ENCODE results near the gene IPO4. TPM values are rescaled to one million over a fixed set of nuclear protein-coding genes. Genes with fewer than 3 reads are reported as not detected.

IPO4 gene
- total and polyA plus RNA-seq, 2 donors: 9.8 to 24.3 TPM

DNA sequence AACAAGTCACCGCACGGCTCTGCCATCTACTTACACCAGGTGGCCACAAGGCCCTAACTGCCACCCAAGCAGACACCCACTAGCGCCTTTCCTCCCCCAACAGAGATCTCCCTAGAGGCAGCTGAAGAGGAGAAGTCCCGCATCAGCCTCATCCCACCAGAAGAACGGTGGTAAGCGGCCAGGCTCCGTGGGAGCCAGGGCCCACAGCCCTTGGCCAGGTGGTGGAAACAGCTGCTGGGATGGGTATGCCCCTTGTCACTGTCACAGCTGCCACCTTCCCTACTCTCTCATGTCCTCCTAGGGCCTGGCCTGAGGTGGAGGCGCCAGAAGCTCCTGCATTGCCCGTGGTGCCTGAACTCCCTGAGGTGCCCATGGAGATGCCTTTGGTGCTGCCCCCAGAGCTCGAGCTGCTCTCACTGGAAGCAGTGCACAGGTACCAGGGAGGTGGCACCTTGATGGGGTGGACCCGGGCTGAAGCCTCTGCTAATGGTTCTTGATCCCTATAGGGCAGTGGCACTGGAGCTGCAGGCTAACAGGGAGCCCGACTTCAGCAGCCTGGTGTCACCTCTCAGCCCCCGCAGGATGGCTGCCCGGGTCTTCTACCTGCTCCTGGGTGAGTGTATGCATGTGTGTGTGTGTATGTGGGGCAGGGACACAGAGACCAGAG lies 9.2 kb downstream of the IPO4 start:
- peak overlapping the region; percentile 41 for H3K27ac ChIP-seq (ENCODE audit: low read depth)
- WGBS: 90% methylated on average over 14 of the region's 14 CpGs
- H3K4me1 ChIP-seq (ENCODE audit: insufficient read depth): no peaks in the 10 kb centered on the region
- no peak overlapping the region for H3K4me3 ChIP-seq (ENCODE audit: low read depth, low read length)
- peaks cover 2% of the 10 kb centered on the region for H3K36me3 ChIP-seq (ENCODE audit: insufficient read depth)
- DNase-seq (ENCODE audit: extremely low spot score): no peak

DNA sequence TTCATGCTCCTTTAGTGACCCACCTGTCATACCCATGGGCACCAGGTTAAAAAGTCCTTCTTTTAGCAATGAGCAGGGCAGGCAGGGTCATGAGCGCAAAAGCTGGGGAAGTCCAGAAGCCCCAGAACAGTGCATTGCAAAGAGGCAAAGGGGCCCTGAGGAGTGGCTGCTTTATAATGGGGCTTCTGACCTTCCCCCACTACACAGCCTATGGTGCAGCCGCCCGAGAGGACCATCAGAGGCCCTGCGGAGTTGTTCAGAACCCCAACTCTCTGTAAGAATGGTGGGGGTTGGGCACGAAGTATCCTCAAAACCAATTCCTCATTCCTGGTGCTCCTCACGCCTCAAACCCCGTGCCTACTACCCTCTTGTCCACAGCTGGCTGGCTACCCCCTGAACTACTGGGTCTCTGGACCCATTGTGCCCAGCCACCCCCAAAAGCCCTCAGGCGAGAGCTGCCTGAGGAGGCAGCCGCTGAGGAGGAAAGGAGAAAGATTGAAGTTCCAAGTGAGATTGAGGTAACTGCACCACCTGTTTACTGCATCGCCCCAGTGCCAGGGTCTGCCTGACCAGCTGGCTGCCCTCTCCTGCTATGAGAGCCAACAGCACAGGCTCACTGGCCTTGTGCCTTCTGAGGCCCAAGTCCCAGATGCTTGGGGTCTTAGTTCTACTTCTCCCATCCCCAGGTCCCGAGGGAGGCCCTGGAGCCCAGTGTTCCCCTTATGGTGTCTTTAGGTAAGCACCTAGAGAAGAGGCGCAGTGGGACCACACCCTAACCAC lies 10.0 kb downstream of the IPO4 start:
- WGBS: 93% methylated on average over 12 of the region's 12 CpGs
- H3K4me1 ChIP-seq (ENCODE audit: insufficient read depth): no peaks in the 10 kb centered on the region
- no peak for DNase-seq (ENCODE audit: extremely low spot score)
- no peak overlapping the region for H3K4me3 ChIP-seq (ENCODE audit: low read depth, low read length)
- no peak overlapping the region for H3K27ac ChIP-seq (ENCODE audit: low read depth)
- H3K36me3 ChIP-seq (ENCODE audit: insufficient read depth): peaks cover 2% of the 10 kb centered on the region

DNA sequence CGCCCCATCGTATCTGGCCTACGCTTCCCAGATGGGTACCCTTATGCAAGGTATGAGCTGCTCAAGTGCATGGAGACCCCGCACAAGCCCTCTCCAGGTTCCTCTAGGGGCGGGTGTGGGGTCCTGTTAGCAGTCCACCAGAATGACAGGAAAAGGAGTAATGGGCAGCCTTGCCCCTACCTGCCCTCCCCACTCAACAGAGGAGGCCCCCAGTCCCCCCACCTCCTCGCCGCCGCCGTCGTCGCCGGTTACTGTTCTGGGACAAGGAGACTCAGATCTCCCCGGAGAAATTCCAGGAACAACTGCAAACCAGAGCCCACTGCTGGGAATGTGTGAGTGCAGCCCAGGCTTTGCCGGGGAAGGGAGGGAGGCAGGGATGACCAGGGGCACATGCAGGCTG lies 10.7 kb downstream of the IPO4 start:
- Histone ChIP-seq H3K4me3 (ENCODE audit: low read depth, low read length) (no peak overlapping the region), H3K27ac (ENCODE audit: low read depth) (no peak overlapping the region), H3K36me3 (ENCODE audit: insufficient read depth) (peaks cover 2% of the 10 kb centered on the region), H3K4me1 (ENCODE audit: insufficient read depth) (no peaks in the 10 kb centered on the region)
- DNase-seq (ENCODE audit: extremely low spot score): no peak
- 90% methylated on average over 14 of the region's 14 CpGs for WGBS

DNA sequence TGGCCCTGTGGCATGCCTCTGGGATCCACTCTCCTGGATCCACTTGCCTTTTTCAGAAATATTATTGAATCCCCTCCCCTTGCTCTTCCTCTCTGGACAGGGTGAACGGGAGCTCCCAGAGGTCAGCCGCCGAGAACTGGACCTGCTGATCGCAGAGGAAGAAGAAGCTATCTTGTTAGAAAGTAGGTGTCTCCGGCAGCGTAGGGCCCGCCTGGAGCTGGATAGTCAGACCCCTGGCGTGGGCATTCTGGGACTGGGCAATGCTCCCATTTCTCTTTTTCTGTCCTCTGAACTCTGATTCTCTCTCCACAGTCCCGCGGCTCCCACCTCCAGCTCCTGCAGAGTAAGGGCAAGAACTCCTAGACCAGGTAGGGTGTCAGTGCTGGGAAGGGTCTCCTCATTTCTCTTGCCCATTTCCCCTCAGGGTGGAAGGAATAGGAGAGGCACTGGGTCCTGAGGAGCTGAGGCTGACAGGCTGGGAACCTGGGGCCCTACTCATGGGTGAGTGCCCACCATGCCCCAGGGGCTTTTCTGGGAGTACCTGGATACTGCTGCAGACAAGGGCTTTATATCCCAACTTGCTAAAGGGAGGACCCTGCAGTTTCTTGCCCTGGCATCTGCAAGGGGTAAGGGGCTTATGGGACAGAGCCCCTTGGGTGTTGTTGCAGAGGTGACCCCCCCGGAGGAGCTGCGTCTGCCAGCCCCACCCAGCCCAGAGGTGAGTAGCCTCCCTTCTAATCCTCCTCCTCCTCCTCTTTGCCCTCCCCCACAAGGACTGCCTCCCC lies 11.4 kb downstream of the IPO4 start:
- DNase-seq (ENCODE audit: extremely low spot score): no peak
- no peak overlapping the region for H3K4me3 ChIP-seq (ENCODE audit: low read depth, low read length)
- H3K36me3 ChIP-seq (ENCODE audit: insufficient read depth): peaks cover 2% of the 10 kb centered on the region
- H3K27ac ChIP-seq (ENCODE audit: low read depth): no peak overlapping the region
- no peaks in the 10 kb centered on the region for H3K4me1 ChIP-seq (ENCODE audit: insufficient read depth)
- WGBS: 88% methylated on average over 12 of the region's 12 CpGs

DNA sequence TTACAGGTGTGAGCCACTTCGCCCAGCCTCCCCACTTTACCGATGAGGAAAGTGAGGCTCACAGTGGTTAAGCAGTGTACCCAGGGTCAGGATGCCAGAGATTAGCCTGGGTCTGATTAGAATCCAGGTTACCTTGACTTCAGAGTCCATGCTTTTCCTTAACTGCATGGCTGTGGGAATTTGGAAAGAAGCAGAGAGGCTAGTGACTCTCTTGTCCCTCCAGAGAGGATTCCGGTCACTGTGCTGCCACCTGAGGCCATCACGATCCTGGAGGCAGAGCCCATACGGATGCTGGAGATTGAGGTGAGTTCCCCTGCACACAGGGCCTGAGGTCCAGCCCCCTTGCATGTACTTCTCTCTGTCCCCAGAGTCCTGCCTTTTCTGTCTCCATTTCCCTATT lies 12.0 kb downstream of the IPO4 start:
- peaks cover 2% of the 10 kb centered on the region for H3K36me3 ChIP-seq (ENCODE audit: insufficient read depth)
- H3K4me3 ChIP-seq (ENCODE audit: low read depth, low read length): no peak overlapping the region
- H3K27ac ChIP-seq (ENCODE audit: low read depth): no peak overlapping the region
- DNase-seq (ENCODE audit: extremely low spot score): no peak
- WGBS: 96% methylated on average over 5 of the region's 5 CpGs
- H3K4me1 ChIP-seq (ENCODE audit: insufficient read depth): no peaks in the 10 kb centered on the region

DNA sequence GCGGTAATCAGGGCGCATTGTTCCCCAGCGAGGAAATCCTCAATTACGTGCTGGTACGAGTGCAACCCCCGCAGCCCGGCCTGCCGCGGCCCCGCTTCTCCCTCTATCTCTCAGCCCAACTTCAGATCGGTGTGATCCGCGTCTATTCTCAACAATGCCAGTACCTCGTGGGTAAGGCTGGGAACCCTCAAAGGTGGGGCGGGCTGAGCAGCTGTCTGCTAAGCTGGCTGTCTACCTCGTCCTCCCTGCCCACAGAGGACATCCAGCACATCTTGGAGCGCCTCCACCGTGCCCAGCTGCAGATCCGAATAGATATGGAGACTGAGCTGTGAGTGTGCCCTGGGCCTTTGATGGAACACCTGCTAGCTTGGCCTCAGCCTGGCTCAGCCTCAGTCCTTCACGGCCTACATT lies 15.7 kb downstream of the IPO4 start:
- no peak overlapping the region for H3K4me3 ChIP-seq (ENCODE audit: low read depth, low read length)
- no peak for DNase-seq (ENCODE audit: extremely low spot score)
- H3K4me1 ChIP-seq (ENCODE audit: insufficient read depth): no peaks in the 10 kb centered on the region
- WGBS: 67% methylated on average over 20 of the region's 20 CpGs
- H3K36me3 ChIP-seq (ENCODE audit: insufficient read depth): no peaks in the 10 kb centered on the region
- H3K27ac ChIP-seq (ENCODE audit: low read depth): no peak overlapping the region

DNA sequence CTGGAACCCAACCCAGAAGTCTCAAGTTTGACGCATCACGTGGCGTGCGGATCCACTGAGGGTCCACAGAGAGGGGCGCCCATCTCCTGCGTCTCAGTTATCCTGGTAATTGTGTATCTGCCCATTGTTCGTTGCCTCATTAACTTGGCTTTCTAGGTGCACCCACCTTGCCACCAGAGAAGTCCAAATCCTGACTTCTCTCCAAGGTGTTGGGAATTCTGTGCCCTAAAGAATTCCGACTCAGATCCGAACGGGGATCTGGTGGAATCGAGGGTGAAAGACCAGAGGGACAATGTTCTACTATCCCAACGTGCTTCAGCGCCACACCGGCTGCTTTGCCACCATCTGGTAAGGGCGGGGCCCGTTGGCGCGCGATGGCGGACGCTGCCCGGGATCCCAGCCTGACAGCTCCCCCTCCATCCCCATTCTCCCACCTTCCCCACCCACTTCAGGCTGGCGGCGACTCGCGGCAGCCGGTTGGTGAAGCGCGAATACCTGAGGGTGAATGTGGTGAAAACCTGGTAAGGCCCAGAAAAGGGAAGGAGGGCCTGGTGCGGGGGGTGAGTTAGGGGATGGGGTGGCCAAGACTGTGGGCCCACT lies 16.3 kb downstream of the IPO4 start:
- H3K36me3 ChIP-seq (ENCODE audit: insufficient read depth): no peaks in the 10 kb centered on the region
- H3K4me3 ChIP-seq (ENCODE audit: low read depth, low read length): peak overlapping the region; percentile 23
- 26% methylated on average over 30 of the region's 30 CpGs for WGBS
- H3K4me1 ChIP-seq (ENCODE audit: insufficient read depth): no peaks in the 10 kb centered on the region
- no peak overlapping the region for H3K27ac ChIP-seq (ENCODE audit: low read depth)
- DNase-seq (ENCODE audit: extremely low spot score): no peak

DNA sequence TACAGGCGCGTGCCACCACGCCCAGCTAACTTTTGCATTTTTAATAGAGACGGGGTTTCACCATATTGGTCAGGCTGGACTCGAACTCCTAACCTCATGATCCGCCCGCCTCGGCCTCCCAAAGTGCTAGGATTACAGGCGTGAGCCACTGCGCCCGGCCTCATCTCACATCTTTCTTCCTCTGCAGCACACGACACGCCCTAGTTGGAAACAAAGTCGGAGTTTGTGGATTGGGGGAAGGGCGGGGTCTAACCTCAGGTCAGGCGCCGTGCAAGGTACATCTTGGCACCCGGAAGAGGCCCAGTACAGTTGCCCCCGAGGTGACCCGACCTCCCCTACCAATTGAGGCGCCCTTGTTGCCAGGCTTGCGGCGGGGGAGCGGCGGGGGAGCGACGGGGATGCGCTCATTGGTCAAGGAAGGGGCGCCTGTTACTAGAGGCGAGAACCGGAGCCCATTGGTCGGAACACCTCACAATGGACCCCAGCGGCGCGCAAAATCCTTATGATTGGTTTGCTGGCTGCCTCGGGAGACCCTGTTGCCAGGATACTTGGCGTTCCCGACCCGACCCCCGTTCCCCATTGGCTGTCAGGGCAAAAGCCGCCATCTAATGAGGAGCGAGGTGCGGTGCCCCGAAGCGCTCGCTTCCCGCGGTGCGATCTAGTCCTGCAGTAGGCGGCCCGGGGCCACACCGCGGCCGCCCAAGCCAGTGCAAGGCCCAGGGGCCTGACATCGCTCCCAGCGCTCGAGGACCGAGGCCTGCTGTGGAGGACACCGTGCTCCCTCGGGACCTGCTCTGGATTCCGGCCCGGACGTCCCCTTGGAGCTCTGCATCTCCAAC lies 17.0 kb downstream of the IPO4 start, which contains the start of gene REC8:
TSS of gene REC8 (plus strand) at position 659 of the 839 bp plus-strand sequence. CDS start 473 bp downstream, outside the sequence.
- DNase-seq (ENCODE audit: extremely low spot score): peak; percentile 88
- no peak within 1 kb of the TSS for H3K27ac ChIP-seq (ENCODE audit: low read depth)
- 9% methylated on average over 63 of the region's 63 CpGs for WGBS

DNA sequence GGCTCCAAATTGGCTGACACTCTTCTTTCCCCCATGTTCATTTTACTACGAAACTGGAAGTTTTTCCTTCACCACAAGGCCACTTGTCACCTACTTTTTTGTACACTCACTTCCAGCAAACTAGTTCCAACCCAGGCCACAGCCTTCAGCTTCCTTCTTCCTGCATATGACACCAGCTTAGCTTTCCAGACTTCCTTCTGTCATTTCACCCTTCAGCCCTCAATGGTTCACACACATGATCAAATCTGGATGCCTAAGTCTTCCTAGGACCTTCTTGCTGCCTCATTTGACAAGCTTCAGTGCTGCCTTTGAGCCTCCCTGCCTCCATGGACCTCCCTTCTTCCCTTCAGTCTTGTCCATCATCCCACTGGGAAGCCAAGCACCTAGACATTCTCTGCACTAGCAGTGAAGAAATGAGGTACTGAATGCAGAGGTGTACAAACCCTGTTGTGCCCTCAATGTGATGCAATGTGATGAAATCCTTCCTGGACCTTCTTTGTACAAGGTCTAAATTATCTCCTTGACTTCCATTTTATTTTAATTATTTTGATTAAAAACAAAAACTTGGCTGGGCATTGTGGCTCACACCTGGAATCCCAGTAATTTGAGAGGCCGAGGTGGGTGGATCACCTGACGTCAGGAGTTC lies 21.0 kb downstream of the IPO4 start:
- 89% methylated on average over 3 of the region's 3 CpGs for WGBS
- no peaks in the 10 kb centered on the region for H3K36me3 ChIP-seq (ENCODE audit: insufficient read depth)

More for the DNA sequence above, 17.0 kb downstream of the IPO4 start, which contains the start of gene REC8:
- H3K4me1 ChIP-seq (ENCODE audit: insufficient read depth): no peaks in the 10 kb centered on the region
- H3K4me3 ChIP-seq (ENCODE audit: low read depth, low read length): peak within 1 kb of the TSS; percentile 23
- no peaks in the 10 kb centered on the region for H3K36me3 ChIP-seq (ENCODE audit: insufficient read depth)

DNA sequence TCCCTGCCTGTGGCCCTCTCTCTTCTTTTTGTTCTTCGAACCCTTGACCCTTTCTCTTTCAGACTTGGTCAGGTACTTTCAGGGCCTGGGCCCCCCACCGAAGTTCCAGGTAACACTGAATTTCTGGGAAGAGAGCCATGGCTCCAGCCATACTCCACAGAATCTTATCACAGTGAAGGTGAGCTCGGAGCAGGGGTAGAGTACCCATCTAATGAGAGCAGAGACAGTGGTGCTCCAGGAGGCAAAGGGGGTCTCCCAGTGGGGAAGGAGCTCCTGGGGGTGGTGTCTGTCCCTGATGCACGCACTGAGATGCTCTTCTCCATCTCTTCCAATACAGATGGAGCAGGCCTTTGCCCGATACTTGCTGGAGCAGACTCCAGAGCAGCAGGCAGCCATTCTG lies 22.8 kb downstream of the IPO4 start:
- no peak overlapping the region for H3K4me3 ChIP-seq (ENCODE audit: low read depth, low read length)

More for the DNA sequence above, 21.0 kb downstream of the IPO4 start:
- no peak overlapping the region for H3K27ac ChIP-seq (ENCODE audit: low read depth)
- H3K4me1 ChIP-seq (ENCODE audit: insufficient read depth): no peaks in the 10 kb centered on the region
- H3K4me3 ChIP-seq (ENCODE audit: low read depth, low read length): no peak overlapping the region
- no peak for DNase-seq (ENCODE audit: extremely low spot score)

DNA sequence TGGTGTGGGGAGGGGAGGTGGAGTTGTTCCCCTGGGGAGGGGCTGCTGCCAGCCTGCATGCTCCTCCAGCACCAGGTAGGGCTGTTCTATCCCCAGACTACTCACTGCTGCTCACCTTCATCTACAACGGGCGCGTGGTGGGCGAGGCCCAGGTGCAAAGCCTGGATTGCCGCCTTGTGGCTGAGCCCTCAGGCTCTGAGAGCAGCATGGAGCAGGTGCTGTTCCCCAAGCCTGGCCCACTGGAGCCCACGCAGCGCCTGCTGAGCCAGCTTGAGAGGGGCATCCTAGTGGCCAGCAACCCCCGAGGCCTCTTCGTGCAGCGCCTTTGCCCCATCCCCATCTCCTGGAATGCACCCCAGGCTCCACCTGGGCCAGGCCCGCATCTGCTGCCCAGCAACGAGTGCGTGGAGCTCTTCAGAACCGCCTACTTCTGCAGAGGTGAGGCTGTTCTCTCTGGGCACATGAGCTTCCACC lies 24.1 kb downstream of the IPO4 start:
- no peaks in the 10 kb centered on the region for H3K4me1 ChIP-seq (ENCODE audit: insufficient read depth)
- H3K27ac ChIP-seq (ENCODE audit: low read depth): no peak overlapping the region
- no peaks in the 10 kb centered on the region for H3K36me3 ChIP-seq (ENCODE audit: insufficient read depth)
- whole genome bisulfite sequencing: 93% methylated on average over 14 of the region's 14 CpGs
- DNase-seq (ENCODE audit: extremely low spot score): no peak
- H3K4me3 ChIP-seq (ENCODE audit: low read depth, low read length): no peak overlapping the region

More for the DNA sequence above, 22.8 kb downstream of the IPO4 start:
- Histone ChIP-seq H3K36me3 (ENCODE audit: insufficient read depth) (no peaks in the 10 kb centered on the region), H3K27ac (ENCODE audit: low read depth) (no peak overlapping the region), H3K4me1 (ENCODE audit: insufficient read depth) (no peaks in the 10 kb centered on the region)
- WGBS: 97% methylated on average over 5 of the region's 5 CpGs
- no peak for DNase-seq (ENCODE audit: extremely low spot score)

DNA sequence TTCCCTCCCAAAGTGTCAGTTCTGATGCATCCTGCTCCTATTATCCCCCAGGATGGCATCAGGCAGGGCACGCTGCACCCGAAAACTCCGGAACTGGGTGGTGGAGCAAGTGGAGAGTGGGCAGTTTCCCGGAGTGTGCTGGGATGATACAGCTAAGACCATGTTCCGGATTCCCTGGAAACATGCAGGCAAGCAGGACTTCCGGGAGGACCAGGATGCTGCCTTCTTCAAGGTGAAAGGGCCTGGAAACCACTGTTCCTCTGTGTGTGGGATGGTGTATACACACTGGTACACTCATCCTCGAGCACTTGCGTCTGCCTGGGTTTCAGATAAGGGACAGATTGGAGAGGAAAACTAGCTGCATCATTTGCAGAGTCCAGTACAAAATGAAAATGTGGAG lies 26.5 kb downstream of the IPO4 start:
- Histone ChIP-seq H3K27ac (ENCODE audit: low read depth) (no peak overlapping the region), H3K4me3 (ENCODE audit: low read depth, low read length) (peak overlapping the region; percentile 66), H3K4me1 (ENCODE audit: insufficient read depth) (no peaks in the 10 kb centered on the region), H3K36me3 (ENCODE audit: insufficient read depth) (no peaks in the 10 kb centered on the region)
- 55% methylated on average over 8 of the region's 8 CpGs for WGBS
- DNase-seq (ENCODE audit: extremely low spot score): no peak
